SK-N-SH treated with all-trans-retinoic acid at 6 μM for 48 hours (cell line): ENCODE measurements around the gene RGS9.

ENCODE experiments used
- ARNTL ChIP-seq: fragments of 450-650 bp; formaldehyde crosslinking; IDR thresholded peaks from 2 replicates; pipeline ENCODE4 v1.5.0; 2020; ENCODE audit warnings: low read depth, mild to moderate bottlenecking, moderate library complexity, borderline replicate concordance
- BACH2 ChIP-seq: fragments of 250-450 bp; sonication (Bioruptor Pico); IDR thresholded peaks from 2 replicates; pipeline ENCODE4 v1.9.0; 2021; ENCODE audit warnings: mild to moderate bottlenecking, borderline replicate concordance
- GLIS3 ChIP-seq: fragments of 250-450 bp; sonication (Bioruptor Pico); IDR thresholded peaks from 2 replicates; pipeline ENCODE4 v1.5.0; 2020; ENCODE audit warnings: mild to moderate bottlenecking, moderate library complexity
- ISL1 ChIP-seq: fragments of 250-450 bp; sonication (Bioruptor Pico); IDR thresholded peaks from 2 replicates; pipeline ENCODE4 v2.1.2; 2022; ENCODE audit warnings: mild to moderate bottlenecking, moderate library complexity
- OSR1 ChIP-seq: fragments of 250-450 bp; sonication (Bioruptor Pico); IDR thresholded peaks from 2 replicates; pipeline ENCODE4 v1.8.0; 2022; ENCODE audit warnings: moderate library complexity, mild to moderate bottlenecking, inconsistent platforms
- PPARA ChIP-seq: fragments of 250-450 bp; sonication (Bioruptor Pico); IDR thresholded peaks from 2 replicates; pipeline ENCODE4 v1.5.0; 2020; ENCODE audit warnings: mild to moderate bottlenecking, borderline replicate concordance
- ZNF565 ChIP-seq: fragments of 450-650 bp; formaldehyde crosslinking; conservative IDR thresholded peaks from 2 replicates; pipeline ENCODE4 v1.5.0; 2020; ENCODE audit warnings: low read depth, mild to moderate bottlenecking, moderate library complexity

DNA sequence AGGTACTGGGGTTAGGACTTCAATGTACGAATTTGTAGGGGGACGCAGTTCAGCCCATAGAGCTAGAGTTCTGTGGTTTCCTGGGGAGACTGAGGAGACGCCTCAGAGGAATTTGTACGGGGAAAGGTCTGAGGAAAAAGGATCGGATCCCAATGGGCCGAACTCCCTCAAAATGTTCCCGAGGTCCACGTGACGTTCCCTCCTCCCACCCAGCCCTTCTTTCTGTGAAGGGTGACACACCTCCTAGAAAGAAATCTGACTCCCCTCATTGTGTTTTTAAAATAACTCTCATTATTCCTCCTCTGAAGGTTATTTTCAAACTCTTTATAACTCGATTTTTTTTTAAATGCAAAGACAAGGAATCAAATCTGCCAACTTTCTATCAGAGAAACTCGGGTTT, 8.6 kb downstream of the RGS9 start:
- TF ChIP-seq PPARA (CRISPR knock-in tag) (no peak), ARNTL (no peak), GLIS3 (CRISPR knock-in tag) (no peak), OSR1 (no peak), ZNF565 (CRISPR knock-in tag) (no peak), ISL1 (CRISPR knock-in tag) (no peak), BACH2 (CRISPR knock-in tag) (no peak)
